ENCODE measurements around the gene MED31.
"Not testable (repeated sequence)": the region's sequence is repeated elsewhere in the genome, so short reads cannot be mapped to it uniquely, and the experiment has no call there.

MED31 gene

DNA sequence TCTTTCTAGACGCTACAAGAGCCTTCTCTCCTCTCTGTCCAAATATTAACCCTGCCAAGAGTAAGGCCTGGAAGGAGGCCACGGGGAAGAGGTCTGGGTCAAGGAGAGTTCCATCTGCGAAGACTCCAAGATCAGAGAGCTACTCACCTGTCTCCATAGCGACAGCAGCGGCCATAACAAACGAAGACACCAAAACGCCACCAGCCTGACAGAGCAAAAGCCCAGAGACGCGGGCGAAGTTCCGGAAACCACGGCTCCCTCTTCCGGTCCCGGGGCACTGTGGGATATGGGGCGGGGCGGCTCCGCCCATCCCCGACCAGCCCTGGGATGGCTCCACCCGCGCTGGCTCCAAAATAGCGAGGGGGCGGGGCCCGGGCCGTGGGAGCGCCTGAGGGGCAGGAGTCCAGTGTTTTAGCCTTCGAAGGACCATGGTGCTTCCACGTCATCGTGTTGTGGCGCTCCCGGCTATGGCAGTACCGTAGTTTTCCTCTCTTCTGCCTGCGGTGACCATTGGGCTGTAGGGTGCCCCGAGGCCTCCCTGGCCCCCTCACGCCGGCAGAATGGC, at the start of gene MED31, which contains the start of gene C17orf100:
TSS of gene MED31 (minus strand) at position 252 of the 565 bp plus-strand sequence. CDS start at position 175, 77 bp downstream.
TSS of gene C17orf100 (plus strand) at position 409 of the 565 bp plus-strand sequence. CDS start at position 561, 152 bp downstream.
- peak; percentile 90 for DNase-seq

DNA sequence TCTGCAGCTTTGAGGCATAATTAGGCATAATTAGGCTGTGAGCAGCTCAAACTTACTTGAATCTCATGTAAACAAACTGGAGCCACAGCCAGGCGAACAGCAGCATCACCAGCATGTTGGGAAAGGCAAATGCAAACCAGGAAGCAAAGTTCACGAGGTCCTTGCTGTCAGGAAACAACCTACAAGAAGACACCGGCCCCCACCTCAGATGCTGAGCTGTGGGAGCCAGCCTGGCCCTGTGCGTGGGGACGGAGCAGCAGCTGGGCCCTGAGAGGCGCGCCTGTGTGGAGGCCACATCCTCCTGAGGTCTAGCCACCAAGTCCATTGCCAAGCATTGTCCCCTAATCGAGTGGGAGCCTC, 49.5 kb upstream of the MED31 start:
- peak; percentile 4 for DNase-seq

DNA sequence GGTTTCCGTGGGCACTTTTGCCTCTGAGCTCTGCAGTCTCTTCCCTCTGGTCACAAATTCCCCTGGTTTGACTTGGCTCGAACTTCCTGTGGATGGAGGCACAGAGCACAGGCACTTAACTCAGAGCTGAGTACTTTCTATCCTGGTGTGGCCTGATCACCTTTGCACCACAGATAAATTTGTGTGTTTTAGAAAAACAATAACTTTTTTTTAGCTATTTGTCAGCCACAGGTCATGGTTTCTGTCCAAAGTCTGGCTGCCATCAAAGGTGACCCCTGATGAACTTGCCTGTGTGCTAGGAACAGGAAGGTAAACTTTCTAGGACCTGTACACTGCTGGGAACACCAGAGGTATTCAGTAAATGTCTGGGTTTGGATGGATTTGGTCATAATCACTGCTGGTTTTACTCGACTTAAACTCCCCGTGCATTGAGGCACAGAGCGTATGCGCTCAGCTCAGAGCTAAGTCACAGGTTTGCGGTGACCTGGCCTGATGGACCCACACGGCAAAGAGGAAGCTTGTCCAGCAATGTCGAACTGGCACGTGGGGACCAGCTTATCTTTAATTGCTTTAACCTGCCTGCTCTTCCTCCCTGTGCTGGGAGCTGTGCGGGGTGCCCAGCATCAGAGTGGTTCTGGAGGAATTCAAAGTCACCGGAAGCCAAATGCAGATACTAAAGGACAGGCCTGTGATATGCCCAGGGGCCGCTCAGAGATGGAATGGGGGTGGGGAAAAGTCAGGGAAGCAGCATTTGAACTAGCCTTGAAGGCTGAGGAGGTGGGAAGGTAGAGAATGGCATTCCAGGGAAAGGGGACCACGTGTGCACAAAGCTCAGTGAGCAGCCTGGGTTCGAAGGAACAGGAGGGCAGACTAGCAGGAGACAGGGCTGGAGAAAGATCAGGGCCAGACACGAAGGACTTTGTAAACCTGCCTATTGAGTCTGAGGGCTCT, 48.9 kb upstream of the MED31 start:
- DNase-seq, result no peak

DNA sequence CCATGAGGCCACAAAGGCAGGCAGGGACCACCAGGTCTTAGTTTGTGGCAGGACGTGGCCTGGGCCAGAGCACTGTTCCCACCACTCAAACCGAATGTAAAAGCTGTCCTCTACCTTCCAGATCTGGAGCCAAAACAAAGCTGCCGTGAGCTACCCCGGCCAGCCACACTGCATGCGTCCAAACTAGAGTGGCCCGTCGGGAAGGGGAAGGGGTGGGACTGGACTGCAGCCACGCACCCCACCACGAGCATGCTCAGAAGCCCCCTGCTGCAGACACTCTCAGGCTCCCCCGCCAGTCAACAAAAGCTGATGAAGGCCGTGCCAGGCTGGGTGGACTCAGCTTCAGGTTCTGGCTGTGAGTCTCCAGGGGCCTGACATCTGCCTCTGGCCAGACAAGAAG, 46.6 kb upstream of the MED31 start:
- no peak for DNase-seq

DNA sequence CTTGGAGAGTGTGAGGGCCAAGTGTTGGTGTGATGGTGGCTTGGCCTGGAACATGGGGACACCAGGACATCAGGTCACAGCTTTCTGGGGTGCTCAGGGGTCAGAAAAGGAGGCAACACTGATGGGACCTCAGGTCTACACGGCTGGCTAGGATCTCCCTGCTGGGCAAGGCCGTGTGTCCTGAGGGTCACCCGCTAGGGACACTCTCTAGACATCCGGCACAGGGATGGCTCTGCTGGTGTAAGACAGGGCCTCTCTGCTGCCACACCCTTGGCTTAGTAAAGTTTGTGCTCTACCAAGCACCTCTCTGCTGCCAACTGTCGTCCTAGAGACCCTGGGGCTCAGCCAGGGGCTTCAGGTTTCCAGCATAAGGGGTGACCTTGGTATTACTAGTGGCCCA, 45.5 kb upstream of the MED31 start:
- DNase-seq, result no peak

DNA sequence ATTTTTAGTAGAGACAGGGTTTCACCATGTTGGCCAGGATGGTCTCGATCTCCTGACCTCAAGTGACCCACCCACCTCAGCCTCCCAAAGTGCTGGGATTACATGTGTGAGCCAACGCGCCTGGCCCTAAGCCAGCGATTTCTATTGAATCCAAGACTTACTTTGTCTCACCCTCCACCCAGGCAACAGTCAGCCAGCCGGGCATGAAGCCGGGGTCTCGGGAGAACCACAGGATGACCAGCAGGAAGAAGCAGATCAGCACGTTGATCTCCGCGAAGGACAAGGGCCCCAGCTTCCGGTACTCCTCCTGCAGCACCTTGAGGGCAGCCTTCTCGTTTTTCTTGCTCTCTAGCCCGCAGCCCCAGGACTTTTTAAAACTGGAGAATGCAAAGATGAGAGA, 44.2 kb upstream of the MED31 start:
- DNase-seq, result no peak

DNA sequence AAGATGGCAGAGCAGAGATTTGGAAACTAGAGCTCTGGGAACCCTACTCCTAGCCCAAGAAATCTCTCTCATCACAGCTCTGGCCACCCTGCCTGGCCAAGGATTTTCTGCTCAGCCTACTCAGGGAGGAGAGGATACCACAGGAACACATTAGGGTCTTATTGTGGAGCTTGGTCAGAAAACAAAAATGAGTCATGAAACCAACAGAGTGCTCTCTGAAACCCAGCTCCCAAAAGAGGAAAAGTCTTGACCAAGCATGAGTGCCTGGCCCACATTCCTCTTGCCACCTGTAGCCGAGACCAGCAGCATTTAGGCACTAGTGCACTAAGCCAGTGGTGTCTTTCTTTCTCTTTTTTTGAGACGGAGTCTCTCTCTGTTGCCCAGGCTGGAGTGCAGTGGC, 43.6 kb upstream of the MED31 start:
- DNase-seq, result no peak

DNA sequence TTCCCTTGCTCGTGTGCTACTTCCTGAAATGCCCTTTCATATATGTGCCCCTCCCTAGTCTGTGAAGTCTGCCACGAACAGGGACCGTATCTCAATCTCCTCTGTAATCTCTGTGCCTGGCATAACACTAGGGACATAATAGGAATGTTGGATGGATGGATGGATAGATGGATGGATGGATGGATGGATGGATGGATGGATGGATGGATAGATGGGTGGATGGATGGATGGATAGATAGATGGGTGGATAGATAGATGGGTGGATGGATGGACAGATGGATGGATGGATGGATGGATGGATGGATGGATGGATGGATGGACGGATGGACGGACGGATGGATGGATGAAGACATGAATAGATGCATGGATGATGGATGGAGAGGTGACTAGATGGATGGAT, 40.6 kb upstream of the MED31 start:
- not testable (repeated sequence) for DNase-seq

DNA sequence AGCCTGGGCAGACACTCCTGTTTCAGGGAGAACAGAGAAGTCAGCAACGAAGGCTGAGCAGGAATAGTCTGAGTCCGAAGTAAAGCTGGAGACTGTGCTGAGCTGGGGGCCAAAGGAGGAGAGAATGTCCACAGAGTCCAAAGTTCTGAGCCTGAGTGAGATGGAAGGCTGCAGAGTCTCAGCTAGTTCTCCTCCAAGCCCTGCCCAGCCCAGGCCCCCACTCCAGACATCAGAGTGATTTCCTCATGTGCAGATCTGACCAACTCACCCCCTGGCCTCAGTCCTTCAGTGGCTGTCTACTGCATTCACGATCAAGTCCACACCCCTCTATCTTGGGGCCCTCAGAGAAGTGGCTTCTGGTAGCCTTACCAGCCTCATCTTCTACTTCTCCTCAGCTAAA, 40.1 kb upstream of the MED31 start:
- no peak for DNase-seq

DNA sequence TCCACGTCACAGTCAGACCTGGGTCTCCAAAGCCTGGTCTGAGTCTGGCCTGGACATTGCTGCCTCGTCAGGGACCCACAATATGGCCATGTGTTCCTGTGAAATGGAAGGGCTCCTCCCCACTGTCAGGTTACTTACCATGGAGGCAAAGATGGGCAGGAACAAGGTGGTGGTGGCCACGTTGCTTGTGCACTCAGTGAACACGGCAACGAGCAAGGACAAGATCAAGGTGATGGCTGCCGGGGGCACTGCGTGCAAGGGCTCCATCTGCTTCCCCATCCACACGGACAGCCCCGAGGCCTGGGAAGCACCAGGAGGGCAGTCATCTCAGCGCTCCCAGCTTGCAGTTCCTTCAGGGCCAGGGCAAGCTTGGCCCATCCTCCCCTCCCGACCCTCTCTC, 39.2 kb upstream of the MED31 start:
- DNase-seq, result no peak

DNA sequence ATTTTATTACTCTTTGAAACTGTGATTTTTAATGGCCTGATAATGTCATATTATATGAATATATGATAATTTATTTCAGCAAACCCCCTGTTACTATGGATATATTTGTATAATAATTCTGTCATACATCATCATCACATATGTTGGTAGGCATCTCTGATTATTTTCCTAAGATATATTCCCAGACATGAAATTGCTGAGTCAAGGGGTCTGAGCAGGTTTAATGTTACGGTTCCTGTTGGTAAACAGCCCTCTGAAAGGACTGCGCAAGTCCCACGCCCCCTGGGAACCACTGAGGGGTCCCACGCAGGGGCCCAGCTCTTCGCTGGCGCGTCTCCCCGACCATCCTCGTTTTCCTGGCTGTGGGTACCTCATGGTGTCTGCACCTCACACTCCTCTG, 37.5 kb upstream of the MED31 start:
- DNase-seq, result no peak

DNA sequence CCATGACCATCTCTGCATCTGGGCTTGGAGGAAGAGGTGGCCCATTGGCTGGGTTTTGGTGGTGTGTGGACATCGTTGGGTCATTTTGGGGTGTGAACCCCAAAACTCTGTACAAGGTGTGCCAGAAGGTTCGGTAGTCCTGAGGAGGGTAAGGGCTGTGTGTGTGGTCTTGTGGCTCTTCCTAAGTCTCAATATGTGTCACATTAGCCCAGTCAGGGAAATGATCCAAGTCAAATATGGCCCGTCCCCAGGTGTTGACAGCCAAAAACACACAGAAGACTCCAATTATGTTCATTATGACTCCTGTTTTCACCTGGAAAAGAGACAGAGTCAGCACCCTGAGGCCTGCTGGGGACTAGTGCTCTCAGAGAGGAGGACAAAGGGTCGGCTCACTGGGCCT, 34.6 kb upstream of the MED31 start:
- peak; percentile 74 for DNase-seq

DNA sequence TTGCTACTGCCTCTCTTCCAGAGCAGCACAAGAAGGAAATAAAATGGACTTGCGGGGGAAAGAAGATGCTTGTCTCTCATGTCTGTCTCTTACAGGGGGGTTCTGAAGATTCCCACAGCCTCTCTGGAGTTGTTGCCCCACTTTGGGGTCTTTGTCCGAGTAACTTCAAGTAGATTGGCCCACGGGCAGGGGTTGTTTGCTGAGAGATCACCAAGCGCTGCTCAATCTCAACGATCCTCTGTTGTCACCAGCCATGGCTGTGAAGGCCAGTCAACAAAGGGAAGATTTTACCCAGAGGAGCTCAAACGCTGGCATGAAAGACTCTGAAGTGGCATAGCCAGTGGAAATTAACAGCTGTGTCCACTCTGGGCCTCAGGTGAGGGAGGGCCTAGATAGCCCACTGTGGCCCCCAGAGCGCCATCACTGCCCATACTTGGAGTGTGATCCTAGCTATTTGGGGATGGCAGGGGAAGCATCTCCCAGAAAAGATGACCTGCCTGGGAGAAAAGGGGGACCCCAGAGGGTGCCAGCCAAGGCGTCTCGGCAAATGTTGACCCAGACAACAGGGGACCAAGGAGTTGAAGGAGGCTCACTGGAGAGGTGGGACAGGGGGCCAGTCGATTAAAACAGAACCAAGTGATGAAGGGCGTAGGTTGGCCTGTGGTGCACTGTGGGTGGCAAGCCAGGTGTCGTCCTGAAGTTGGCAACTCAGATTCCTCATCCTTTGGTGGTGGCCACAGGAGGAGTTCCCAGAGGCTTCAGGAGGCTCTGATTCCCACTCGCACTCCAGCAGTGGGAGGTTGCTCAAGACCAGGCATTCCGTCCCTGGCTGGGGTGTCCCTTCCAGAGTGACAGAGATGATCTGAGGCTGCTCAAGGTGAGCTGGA, 33.7 kb upstream of the MED31 start:
- DNase-seq, result no peak

DNA sequence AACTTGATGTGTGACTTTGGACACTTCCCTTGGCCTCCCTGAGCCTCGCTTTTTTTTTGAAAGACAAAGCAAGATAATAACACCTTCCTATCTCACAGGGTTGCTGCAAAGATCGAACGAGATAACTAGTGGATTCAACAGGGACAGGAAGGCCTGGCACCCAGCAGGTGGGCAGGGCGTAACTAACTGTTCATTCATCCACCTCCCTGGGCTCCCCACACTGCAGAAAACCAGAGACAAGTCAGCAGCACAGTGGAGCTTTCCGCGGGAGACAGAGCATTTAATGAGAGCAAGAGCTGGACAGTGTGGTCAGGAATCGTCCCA, 33.0 kb upstream of the MED31 start:
- no peak for DNase-seq

DNA sequence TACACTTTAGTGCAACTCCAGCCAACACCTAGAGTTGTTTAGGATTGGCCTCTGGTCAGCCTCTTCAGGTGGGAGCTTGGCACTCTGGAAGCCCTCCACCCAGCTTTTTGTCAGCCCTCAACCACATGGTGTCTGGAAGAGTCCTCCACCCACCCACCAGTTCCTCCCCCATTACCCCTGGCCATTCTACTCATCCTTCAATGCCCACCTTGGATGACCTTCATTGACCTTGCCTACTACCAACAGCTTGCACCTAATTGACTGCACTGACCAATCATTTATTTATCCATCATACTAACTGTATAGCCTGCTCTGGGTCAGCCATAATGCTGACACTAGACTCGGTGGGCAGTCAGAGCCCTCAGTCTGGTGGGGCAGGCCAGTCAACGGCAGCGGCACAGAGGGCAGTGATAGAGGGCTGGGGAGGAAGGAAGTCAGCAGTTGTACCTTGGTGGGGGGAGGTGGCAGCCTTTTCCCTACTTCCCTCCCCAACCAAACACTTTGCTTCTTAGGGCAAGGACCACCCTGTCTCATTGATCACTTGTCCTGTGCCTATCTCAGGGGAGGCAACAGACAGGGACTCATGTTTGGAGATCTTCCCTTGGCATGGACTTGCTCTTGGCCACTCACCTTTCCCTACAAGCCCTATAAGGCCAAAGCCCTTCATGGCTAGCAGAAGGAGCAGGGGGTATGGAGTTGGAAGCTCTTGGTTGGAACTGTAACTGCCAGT, 32.5 kb upstream of the MED31 start:
- DNase-seq, result no peak

DNA sequence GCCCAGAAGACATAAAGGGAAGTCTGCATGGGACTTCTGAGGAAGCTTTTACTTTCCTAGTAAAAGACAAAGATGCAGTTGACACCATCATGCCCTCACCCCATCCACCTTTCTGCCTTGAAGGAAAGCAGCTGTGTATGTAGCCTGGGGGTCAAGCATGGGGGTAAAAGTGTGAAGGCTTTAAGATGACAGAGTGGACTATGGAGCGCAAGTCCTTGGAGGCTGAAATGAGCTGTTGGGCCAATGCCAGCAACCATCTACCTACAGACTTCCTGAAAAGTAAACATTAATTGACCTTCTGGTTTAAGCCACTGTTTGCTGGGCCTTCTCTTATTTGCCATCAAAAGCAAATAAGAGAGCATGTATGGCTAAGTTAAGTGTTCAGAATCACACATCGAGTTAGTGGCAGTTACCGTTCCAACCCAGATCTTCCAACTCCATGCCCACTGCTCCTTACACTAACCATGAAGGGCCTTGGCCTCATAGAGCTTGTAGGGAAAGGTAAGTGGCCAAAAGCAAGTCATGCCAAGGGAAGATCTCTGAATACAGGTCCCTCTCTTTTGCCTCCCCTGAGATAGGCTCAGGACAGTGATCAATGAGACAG, 31.8 kb upstream of the MED31 start:
- DNase-seq, result peak; percentile 62

DNA sequence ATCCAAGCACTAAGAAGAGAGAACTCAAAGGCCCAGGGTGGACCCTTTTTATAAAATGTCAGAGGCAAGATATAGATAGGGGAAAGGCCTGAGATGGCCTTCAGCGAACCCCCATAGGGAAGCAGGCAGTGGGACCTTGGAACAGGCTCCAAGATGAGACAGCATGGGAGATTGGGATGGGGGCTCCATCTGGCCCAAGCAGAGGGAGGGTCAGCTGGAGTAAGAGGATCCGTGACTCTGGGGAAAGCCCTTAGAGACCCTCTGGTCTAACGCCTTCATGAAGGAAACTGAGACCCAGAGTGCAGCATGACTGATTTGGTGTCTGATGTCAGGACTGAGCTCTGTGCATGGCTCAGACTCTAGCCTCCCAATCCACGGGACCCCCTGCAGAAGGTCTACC, 30.9 kb upstream of the MED31 start:
- no peak for DNase-seq

DNA sequence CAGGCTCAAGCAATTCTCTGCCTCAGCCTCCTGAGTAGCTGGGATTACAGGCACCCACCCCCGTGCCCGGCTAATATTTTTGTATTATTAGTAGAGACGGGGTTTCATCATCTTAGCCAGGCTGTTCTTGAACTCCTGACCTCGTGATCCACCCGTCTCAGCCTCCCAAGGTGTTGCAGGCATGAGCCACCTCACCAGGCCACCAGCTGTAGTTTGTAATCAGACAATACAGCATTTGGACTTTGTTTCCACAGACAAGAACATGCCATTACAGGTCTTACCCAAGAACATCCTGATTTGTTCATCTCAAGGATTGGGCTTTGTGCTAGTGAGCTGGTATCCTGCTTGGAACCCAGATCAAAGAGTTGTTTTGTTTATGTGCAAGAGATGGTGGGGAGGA, 30.3 kb upstream of the MED31 start:
- no peak for DNase-seq

DNA sequence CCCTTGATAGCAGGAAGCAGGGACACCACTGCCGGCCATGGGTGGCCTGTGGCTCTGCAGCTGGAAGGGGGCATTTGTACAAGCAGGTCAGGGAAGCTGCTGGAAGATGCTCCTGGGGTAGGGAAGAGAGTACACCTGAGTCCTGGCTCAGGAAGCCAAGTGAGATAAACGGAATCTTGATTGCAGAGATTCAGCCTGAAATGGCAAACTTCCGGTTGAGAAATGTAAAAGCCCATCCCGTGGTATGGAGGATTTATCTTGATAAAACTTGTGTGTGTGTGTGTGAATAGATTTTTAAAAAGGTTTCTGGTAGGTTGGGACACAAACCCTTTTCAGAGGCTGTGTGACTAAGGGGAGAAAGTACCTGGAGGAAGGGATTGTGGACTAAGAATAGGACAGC, 29.8 kb upstream of the MED31 start:
- no peak for DNase-seq

DNA sequence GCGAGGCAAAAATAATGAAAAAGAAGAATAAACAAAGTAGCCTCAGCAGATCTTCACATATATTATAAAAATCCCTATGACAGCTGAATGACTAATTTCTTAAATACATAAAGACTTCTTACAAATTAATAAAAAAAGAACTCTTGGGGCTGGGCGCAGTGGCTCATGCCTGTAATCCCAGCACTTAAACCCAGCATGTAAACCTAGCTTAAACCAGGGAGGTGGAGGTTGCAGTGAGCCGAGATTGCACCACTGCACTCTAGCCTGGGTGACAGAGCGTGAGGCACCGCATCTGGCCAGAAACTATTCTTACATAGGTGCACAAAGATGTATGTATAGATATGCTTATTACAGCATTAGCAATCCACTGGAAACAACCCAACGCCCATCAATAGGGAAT, 27.8 kb upstream of the MED31 start:
- DNase-seq, result no peak

DNA sequence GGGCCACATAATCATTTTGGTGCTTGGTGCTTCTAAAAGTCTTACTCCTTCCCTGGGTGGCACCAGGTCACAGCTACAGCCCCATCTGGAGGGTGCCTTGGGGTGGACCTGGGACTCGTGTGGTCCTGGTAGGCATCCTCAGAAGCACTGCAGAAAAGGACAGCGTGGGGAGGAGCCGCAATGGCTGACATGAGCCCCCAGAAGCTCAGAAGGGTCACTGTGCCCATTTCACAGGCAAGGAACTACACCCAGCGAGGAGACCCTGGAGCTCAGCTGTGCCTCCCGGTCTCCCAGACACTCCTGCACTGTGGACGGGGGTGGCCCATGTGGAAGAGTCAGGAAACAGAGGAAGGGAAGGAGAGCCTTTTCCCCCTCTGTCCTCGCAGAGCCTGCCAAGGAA, 26.5 kb upstream of the MED31 start:
- DNase-seq, result no peak

DNA sequence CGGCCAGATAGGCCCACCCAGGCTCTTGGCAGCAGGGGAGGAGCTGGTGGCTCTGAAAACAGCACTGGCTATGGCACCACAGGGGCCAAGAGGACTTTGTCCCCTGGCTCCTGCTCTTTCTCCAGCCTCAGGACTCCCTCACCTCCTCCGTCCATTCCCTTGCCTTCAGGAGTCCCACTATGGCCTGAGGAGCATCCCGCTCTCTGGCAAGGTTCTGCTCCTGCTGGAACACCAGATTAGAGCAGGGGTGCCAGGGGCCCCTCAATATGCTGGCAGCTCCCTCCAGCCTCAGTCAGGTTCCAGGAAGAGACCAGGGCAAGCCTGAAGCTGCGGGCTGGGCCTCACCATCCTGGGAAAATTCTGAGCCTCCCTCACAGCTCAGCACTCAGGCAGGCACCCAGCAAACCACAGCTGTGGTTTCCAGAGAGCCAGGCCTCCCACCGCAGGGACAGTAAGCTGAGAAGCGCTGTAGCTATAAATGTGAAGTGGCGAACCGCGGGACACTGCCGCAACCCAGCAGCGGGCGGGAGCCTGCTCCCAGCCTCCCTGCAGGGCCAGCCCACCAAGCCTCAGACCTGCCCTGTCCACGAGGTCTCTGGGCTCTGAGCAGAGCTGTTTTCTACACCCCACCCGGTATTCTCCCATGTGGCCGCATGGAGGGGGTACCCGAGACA, 25.9 kb upstream of the MED31 start:
- no peak for DNase-seq

Data from NCI-H69 (cell line).